Measurements from ENCODE around the gene UVRAG. TPM values are rescaled to one million over a fixed set of nuclear protein-coding genes. Genes with fewer than 3 reads are reported as not detected.

Gene UVRAG
- total and polyA plus RNA-seq, 2 donors, result 16.4 to 36.6 TPM

DNA sequence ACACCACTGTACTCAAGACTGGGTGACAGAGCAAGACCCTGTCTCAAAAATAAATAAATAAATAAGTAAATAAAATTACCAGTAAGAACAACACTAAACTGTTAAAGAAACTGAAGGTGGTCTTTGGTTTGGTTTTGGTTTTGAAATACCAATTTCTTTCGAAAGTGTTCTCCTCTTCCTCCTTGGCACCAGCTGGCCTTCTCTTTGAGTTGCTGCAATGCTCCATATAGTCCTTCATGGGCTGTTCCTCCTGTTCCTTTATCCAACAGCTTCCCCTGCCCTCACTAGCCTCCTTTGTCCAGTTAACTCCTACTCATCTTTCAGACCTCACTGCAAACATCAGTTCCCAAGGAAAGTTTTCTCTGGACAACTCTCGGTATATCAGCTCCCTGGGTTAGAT is 5.0 kb upstream of the UVRAG start:
- no peak overlapping the region for H3K4me3 ChIP-seq (ENCODE audit: low read depth, low read length)
- H3K36me3 ChIP-seq (ENCODE audit: insufficient read depth), result no peaks in the 10 kb centered on the region
- no peaks in the 10 kb centered on the region for H3K4me1 ChIP-seq (ENCODE audit: insufficient read depth)
- H3K27ac ChIP-seq (ENCODE audit: low read depth), result no peak overlapping the region
- 92% methylated on average over 2 of the region's 2 CpGs for WGBS
- no peak for DNase-seq (ENCODE audit: extremely low spot score)

DNA sequence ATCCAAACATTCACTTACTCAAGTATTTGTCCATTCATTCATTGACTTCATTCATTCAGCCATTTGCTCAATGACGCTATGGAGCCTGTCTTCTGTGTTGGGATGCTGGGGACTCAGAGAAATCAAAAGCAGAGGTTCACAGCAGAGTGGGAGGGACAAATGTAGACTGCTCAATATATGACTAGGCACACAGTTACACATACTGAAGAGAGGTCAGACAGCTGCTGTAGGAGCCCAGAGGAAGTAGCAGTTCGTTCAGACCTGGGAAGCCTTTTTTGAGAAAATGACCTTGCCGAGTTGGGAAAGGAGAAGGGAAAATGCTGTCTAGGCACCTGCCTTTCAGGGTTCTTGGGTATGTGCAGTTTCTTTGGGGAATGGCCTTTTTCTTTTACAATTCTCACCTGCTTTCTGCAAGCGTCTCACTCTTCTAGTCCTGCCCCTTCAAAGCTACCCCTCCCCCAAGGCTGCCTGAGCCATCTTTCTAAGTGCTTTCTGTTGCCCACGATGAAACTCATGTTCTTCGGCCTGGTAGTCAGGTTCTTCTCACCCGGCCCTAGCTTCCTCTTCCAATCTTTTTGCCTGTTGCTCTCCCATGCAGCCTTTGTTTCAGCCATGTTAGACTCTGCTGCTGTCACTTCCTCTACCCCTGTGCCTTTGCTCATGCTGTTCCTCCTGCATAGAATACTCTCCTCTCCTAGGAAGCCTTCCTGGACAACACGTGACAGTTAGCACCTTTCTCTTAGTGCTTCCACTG is 4.2 kb upstream of the UVRAG start:
- WGBS, result 84% methylated on average over 8 of the region's 8 CpGs
- no peaks in the 10 kb centered on the region for H3K36me3 ChIP-seq (ENCODE audit: insufficient read depth)

GRCh38 chr11:75811485-75811884 is 3.5 kb upstream of the UVRAG start:
- DNase-seq (ENCODE audit: extremely low spot score), result no peak
- no peak overlapping the region for H3K27ac ChIP-seq (ENCODE audit: low read depth)
- H3K4me1 ChIP-seq (ENCODE audit: insufficient read depth), result no peaks in the 10 kb centered on the region
- no peaks in the 10 kb centered on the region for H3K36me3 ChIP-seq (ENCODE audit: insufficient read depth)
- no peak overlapping the region for H3K4me3 ChIP-seq (ENCODE audit: low read depth, low read length)
- 69% methylated on average over 2 of the region's 2 CpGs for WGBS

More for the DNA sequence above, 4.2 kb upstream of the UVRAG start:
- no peak overlapping the region for H3K4me3 ChIP-seq (ENCODE audit: low read depth, low read length)
- no peak overlapping the region for H3K27ac ChIP-seq (ENCODE audit: low read depth)
- no peak for DNase-seq (ENCODE audit: extremely low spot score)
- H3K4me1 ChIP-seq (ENCODE audit: insufficient read depth), result no peaks in the 10 kb centered on the region

DNA sequence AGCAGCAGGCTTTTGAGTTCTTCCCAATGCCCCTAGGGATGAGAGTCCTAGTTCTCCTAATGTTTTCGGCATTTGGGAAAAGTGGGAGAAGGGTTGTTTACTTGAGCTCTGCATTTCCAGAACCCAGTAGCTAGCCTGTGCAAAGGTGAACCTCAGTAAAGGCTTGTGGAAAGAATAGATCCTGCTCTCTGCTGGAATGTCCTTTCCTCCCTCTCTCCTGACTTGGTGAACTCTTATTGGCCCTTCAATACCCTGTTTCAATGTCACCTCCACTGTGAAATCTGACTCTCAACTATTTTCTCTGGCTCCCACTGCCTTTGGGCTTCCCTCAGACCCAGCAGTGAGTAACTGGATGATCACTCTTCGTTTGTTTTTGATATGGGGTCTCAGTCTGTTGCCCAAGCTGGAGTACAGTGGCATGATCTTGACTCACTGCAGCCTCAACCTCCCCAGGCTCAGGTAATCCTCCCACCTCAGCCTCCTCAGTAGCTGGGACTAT is 2.4 kb upstream of the UVRAG start:
- Histone ChIP-seq H3K4me3 (ENCODE audit: low read depth, low read length) (no peak overlapping the region), H3K27ac (ENCODE audit: low read depth) (no peak overlapping the region), H3K4me1 (ENCODE audit: insufficient read depth) (no peaks in the 10 kb centered on the region), H3K36me3 (ENCODE audit: insufficient read depth) (no peaks in the 10 kb centered on the region)
- 73% methylated on average over 2 of the region's 2 CpGs for WGBS
- no peak for DNase-seq (ENCODE audit: extremely low spot score)

DNA sequence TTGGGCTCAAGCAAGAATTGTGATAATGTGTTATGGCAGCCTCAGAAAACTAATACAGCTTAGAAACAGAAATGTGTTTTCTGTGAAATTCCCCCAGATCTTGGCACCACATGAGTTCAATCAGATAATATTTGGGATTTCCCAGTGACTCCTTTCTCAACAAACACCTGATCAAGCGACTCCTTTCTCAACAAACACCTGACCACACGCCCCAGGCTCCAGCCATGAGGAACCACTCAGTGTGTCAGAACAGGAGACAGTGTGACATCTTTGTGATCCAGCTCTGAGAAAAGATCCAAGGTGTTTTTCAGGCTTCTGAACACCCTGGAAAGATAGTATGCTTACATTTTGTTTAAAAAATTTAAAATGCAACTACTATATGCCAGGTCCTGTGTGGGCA is 1.9 kb upstream of the UVRAG start:
- H3K27ac ChIP-seq (ENCODE audit: low read depth), result no peak overlapping the region
- H3K4me1 ChIP-seq (ENCODE audit: insufficient read depth), result no peaks in the 10 kb centered on the region
- no peak for DNase-seq (ENCODE audit: extremely low spot score)
- H3K4me3 ChIP-seq (ENCODE audit: low read depth, low read length), result no peak overlapping the region
- H3K36me3 ChIP-seq (ENCODE audit: insufficient read depth), result no peaks in the 10 kb centered on the region
- WGBS, result 89% methylated on average over 2 of the region's 2 CpGs

- Histone ChIP-seq H3K4me3 (ENCODE audit: low read depth, low read length) (no peak overlapping the region), H3K36me3 (ENCODE audit: insufficient read depth) (no peaks in the 10 kb centered on the region), H3K27ac (ENCODE audit: low read depth) (no peak overlapping the region), H3K4me1 (ENCODE audit: insufficient read depth) (no peaks in the 10 kb centered on the region)
- no peak for DNase-seq (ENCODE audit: extremely low spot score)
- WGBS, result 78% methylated on average over 1 of the region's 1 CpG
Measured at GRCh38 chr11:75813622-75814039, 1.4 kb upstream of the UVRAG start.

- no peak for DNase-seq (ENCODE audit: extremely low spot score)
- H3K4me3 ChIP-seq (ENCODE audit: low read depth, low read length), result peak overlapping the region; percentile 92
- WGBS, result 2% methylated on average over 12 of the region's 12 CpGs
- no peaks in the 10 kb centered on the region for H3K36me3 ChIP-seq (ENCODE audit: insufficient read depth)
- no peaks in the 10 kb centered on the region for H3K4me1 ChIP-seq (ENCODE audit: insufficient read depth)
- H3K27ac ChIP-seq (ENCODE audit: low read depth), result peak overlapping the region; percentile 49
Measured at GRCh38 chr11:75814363-75814676, 690 bp upstream of the UVRAG start.

- H3K4me1 ChIP-seq (ENCODE audit: insufficient read depth), result no peaks in the 10 kb centered on the region
- peak overlapping the region; percentile 89 for H3K27ac ChIP-seq (ENCODE audit: low read depth)
- WGBS, result under 1% methylated on average over 60 of the region's 60 CpGs
- H3K4me3 ChIP-seq (ENCODE audit: low read depth, low read length), result peak overlapping the region; percentile 92
- no peak for DNase-seq (ENCODE audit: extremely low spot score)
- no peaks in the 10 kb centered on the region for H3K36me3 ChIP-seq (ENCODE audit: insufficient read depth)
Measured at GRCh38 chr11:75815345-75816168, 547 bp downstream of the UVRAG start.

DNA sequence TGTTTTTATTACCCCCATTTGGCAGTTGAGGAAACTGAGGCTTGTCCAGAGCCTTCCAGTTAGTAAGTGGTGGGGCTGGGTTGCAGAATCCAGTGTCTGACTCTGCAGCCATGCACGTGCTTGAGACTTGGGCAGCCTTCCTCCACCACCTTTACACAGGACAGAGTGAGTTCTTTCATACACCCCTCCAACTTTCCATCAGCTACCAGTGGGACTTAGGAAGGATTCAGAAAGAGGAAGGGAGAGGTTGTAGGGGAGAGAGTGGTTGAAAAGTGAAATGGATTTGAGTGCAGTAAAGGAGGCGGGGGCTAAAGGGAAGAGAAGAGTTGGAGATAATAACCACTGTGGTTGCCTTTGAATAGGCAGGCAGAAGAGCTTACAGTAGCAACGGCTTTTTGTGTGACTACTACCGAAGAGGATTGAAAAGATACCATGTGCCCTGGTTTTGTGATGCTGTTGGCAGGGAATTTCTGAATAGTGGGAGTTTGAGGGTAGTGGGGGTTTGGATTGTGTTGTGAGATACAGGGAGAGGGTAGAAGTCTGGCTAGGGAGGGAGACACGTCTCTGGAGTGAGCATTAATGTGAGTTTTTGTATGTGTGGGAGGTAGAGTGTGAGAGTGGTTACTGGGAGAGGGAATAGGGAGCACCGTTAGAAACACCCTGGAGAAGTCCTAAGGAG is 1.7 kb downstream of the UVRAG start:
- H3K36me3 ChIP-seq (ENCODE audit: insufficient read depth), result no peaks in the 10 kb centered on the region
- H3K4me1 ChIP-seq (ENCODE audit: insufficient read depth), result no peaks in the 10 kb centered on the region
- DNase-seq (ENCODE audit: extremely low spot score), result no peak
- H3K27ac ChIP-seq (ENCODE audit: low read depth), result no peak overlapping the region
- H3K4me3 ChIP-seq (ENCODE audit: low read depth, low read length), result peak overlapping the region; percentile 92
- 26% methylated on average over 6 of the region's 6 CpGs for WGBS

DNA sequence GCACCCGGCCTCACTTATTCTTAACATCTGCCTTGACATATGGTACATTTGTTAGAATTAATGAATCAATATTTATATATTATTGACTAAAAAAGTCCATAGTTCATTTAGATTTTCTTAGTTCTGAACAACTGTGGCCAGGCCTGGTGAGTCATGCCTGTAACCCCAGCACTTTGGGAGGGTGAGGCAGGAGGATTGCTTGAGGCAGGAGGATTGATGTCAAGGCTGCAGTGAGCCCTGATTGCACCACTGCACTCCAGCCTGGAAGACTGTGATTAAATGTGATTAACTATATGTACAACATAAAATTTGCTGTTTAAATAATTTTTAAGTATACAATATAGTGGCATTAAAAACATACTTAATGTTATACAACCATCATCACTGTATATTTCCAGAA is 5.6 kb downstream of the UVRAG start:
- Histone ChIP-seq H3K27ac (ENCODE audit: low read depth) (no peak overlapping the region), H3K4me3 (ENCODE audit: low read depth, low read length) (no peak overlapping the region), H3K36me3 (ENCODE audit: insufficient read depth) (no peaks in the 10 kb centered on the region), H3K4me1 (ENCODE audit: insufficient read depth) (peaks cover 3% of the 10 kb centered on the region)
- WGBS, result 94% methylated on average over 1 of the region's 1 CpG
- DNase-seq (ENCODE audit: extremely low spot score), result no peak

DNA sequence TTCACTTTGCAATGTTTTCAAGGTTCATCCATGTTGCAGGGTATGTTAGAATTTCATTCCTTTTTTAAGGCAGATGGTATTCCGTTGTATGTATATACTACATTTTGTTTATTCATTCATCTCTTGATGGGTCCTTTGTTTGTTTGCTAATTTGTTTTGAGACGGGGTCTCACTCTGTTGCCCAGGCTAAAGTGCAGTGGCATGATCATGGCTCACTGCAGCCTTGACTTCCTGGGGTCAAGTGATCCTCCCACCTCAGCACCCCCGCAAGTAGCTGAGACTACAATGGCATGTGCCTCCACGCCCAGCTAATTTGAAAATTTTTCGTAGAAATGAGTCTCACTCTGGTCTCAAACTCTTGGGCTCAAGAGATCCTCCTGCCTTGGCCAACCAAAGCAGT is 6.2 kb downstream of the UVRAG start:
- Histone ChIP-seq H3K4me3 (ENCODE audit: low read depth, low read length) (no peak overlapping the region), H3K27ac (ENCODE audit: low read depth) (no peak overlapping the region), H3K36me3 (ENCODE audit: insufficient read depth) (no peaks in the 10 kb centered on the region), H3K4me1 (ENCODE audit: insufficient read depth) (peaks cover 3% of the 10 kb centered on the region)
- 96% methylated on average over 5 of the region's 5 CpGs for WGBS
- DNase-seq (ENCODE audit: extremely low spot score), result no peak

GRCh38 chr11:75822541-75822940 is 7.5 kb downstream of the UVRAG start:
- 41% methylated on average over 3 of the region's 3 CpGs for WGBS
- no peak for DNase-seq (ENCODE audit: extremely low spot score)
- H3K36me3 ChIP-seq (ENCODE audit: insufficient read depth), result no peaks in the 10 kb centered on the region
- no peak overlapping the region for H3K4me3 ChIP-seq (ENCODE audit: low read depth, low read length)
- no peak overlapping the region for H3K27ac ChIP-seq (ENCODE audit: low read depth)
- peaks cover 3% of the 10 kb centered on the region for H3K4me1 ChIP-seq (ENCODE audit: insufficient read depth)

DNA sequence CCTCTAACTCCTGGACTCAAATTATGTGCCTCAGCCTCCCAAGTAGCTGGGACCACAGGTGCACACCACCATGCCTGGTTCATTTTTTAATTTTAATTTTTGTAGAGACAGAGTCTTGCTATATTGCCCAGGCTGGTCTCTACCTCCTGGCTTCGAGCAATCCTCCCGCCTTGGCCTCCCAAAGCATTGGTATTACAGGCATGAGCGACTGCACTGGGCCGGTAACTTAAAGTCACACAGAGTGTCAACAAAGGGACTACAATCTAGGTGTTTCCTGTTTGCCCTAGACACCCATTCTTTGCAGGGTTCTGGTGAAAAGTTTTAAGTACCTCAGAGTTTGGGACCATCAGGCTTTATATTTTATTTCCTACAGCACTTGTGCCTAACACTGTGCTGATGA is 8.4 kb downstream of the UVRAG start:
- WGBS, result 93% methylated on average over 4 of the region's 4 CpGs
- no peak for DNase-seq (ENCODE audit: extremely low spot score)

DNA sequence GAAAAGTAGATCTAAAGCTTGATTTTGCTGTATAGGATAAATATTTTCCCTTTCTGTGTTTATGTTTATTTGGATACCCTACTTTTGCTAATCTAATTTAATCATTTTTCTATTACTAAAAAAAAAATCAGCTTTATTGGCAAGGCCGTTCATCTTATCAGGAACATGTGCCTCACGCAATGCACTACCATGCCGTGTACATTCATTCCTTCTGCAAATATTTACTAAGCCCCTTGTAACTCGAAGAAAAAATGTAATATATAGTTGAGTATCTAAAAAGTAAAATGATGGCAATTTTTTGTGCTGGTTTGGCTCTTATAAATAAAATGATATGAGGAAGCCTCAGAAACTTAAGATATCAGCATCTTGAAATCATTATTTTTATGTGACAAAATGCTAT is 8.9 kb downstream of the UVRAG start:
- no peak for DNase-seq (ENCODE audit: extremely low spot score)
- Histone ChIP-seq H3K27ac (ENCODE audit: low read depth) (no peak overlapping the region), H3K36me3 (ENCODE audit: insufficient read depth) (no peaks in the 10 kb centered on the region), H3K4me1 (ENCODE audit: insufficient read depth) (peaks cover 3% of the 10 kb centered on the region), H3K4me3 (ENCODE audit: low read depth, low read length) (no peak overlapping the region)
- WGBS, result 45% methylated on average over 4 of the region's 4 CpGs

More for the DNA sequence above, 8.4 kb downstream of the UVRAG start:
- H3K36me3 ChIP-seq (ENCODE audit: insufficient read depth), result no peaks in the 10 kb centered on the region
- H3K4me1 ChIP-seq (ENCODE audit: insufficient read depth), result peaks cover 3% of the 10 kb centered on the region
- H3K4me3 ChIP-seq (ENCODE audit: low read depth, low read length), result no peak overlapping the region
- no peak overlapping the region for H3K27ac ChIP-seq (ENCODE audit: low read depth)
